HEK293 (cell line): Measurements from ENCODE around the gene CYP51A1.

Experiments
- CTCF ChIA-PET: fragments of 350-600 bp; formaldehyde crosslinking; extraction: SDS; loops from one replicate; lab custom pipeline; 2021; ENCODE audit warnings: antibody characterized with exemption; lab: Yijun Ruan, JAX
- POLR2A ChIA-PET: fragments of 300-600 bp; formaldehyde crosslinking; extraction: SDS; loops from one replicate; lab custom pipeline; 2020; ENCODE audit warnings: antibody characterized with exemption, inconsistent platforms; lab: Yijun Ruan, JAX
- H3K27ac ChIP-seq: fragments of 200-500 bp; sonication (Bioruptor generic); 2 replicates; pipeline ENCODE4 v1.5.1; 2014; ENCODE audit warnings: low read depth, low read length, control low read depth, inconsistent platforms; ENCODE audit errors: extremely low read depth
- H3K36me3 ChIP-seq, 2 experiments: fragments of 200-500 bp in 1 of 2; sonication (Bioruptor generic) in 1 of 2; 1 replicate in 1 of 2; 2 replicates in 1 of 2; pipeline ENCODE4 v1.5.1; 2014 to 2017; ENCODE audit warnings: inconsistent platforms in 2 of 2, low read length in 2 of 2; ENCODE audit not compliant: control insufficient read depth in 2 of 2, insufficient read depth in 1 of 2
- H3K4me1 ChIP-seq: fragments of 200-500 bp; sonication (Bioruptor generic); 2 replicates; pipeline ENCODE4 v1.5.1; 2014; ENCODE audit warnings: mild to moderate bottlenecking, low read length, inconsistent platforms; ENCODE audit not compliant: control insufficient read depth, insufficient read depth
- H3K4me3 ChIP-seq: 2 replicates; pipeline ENCODE4 v1.5.1; 2011; ENCODE audit warnings: low read depth, mild to moderate bottlenecking, control low read depth, low read length, moderate library complexity
- H3K9me3 ChIP-seq: fragments of 200-500 bp; sonication (Bioruptor generic); 2 replicates; pipeline ENCODE4 v1.5.1; 2014; ENCODE audit warnings: low read depth, low read length, inconsistent platforms; ENCODE audit not compliant: control insufficient read depth, insufficient read depth
- EGR2 ChIP-seq: fragments of 450-650 bp; formaldehyde crosslinking; IDR thresholded peaks from 2 replicates; pipeline ENCODE4 v1.5.1; 2016; ENCODE audit warnings: low read depth, missing biosample characterization, missing genetic modification characterization
- GLIS2 ChIP-seq: fragments of 450-650 bp; formaldehyde crosslinking; IDR thresholded peaks from 2 replicates; pipeline ENCODE4 v1.5.1; 2016; ENCODE audit warnings: missing biosample characterization, missing genetic modification characterization
- KLF8 ChIP-seq: fragments of 450-650 bp; formaldehyde crosslinking; IDR thresholded peaks from 2 replicates; pipeline ENCODE4 v1.5.1; 2016; ENCODE audit warnings: missing biosample characterization, missing genetic modification characterization
- MZF1 ChIP-seq: fragments of 450-650 bp; formaldehyde crosslinking; IDR thresholded peaks from 2 replicates; pipeline ENCODE4 v1.5.1; 2017; ENCODE audit warnings: missing biosample characterization, missing genetic modification characterization, borderline replicate concordance
- PRDM10 ChIP-seq: fragments of 450-650 bp; formaldehyde crosslinking; IDR thresholded peaks from 2 replicates; pipeline ENCODE4 v1.5.1; 2016; ENCODE audit warnings: missing biosample characterization, missing genetic modification characterization
- REST ChIP-seq: fragments of 450-650 bp; formaldehyde crosslinking; IDR thresholded peaks from 2 replicates; pipeline ENCODE4 v1.5.1; 2016; ENCODE audit warnings: missing biosample characterization, missing genetic modification characterization
- TRIM28 ChIP-seq: IDR thresholded peaks from 2 replicates; pipeline ENCODE4 v1.6.1; 2011; ENCODE audit warnings: low read length, control low read depth, borderline replicate concordance
- ZBTB21 ChIP-seq: fragments of 450-650 bp; formaldehyde crosslinking; IDR thresholded peaks from 2 replicates; pipeline ENCODE4 v1.5.1; 2017; ENCODE audit warnings: missing biosample characterization, missing genetic modification characterization
- ZFP37 ChIP-seq: fragments of 450-650 bp; formaldehyde crosslinking; IDR thresholded peaks from 2 replicates; pipeline ENCODE4 v1.5.1; 2016; ENCODE audit warnings: missing biosample characterization, missing genetic modification characterization
- ZIC2 ChIP-seq: fragments of 450-650 bp; formaldehyde crosslinking; IDR thresholded peaks from 2 replicates; pipeline ENCODE4 v1.5.1; 2016; ENCODE audit warnings: missing biosample characterization, missing genetic modification characterization
- ZNF112 ChIP-seq: fragments of 450-650 bp; formaldehyde crosslinking; IDR thresholded peaks from 2 replicates; pipeline ENCODE4 v1.5.0; 2017; ENCODE audit warnings: missing biosample characterization, missing genetic modification characterization
- ZNF211 ChIP-seq: fragments of 450-650 bp; formaldehyde crosslinking; IDR thresholded peaks from 2 replicates; pipeline ENCODE4 v1.5.1; 2016; ENCODE audit warnings: low read depth, missing biosample characterization, missing genetic modification characterization
- ZNF221 ChIP-seq: fragments of 450-650 bp; formaldehyde crosslinking; IDR thresholded peaks from 2 replicates; pipeline ENCODE4 v1.5.1; 2017; ENCODE audit warnings: missing biosample characterization, missing genetic modification characterization, borderline replicate concordance
- ZNF223 ChIP-seq: fragments of 450-650 bp; formaldehyde crosslinking; IDR thresholded peaks from 2 replicates; pipeline ENCODE4 v1.5.1; 2016; ENCODE audit warnings: missing biosample characterization, missing genetic modification characterization
- ZNF302 ChIP-seq: fragments of 450-650 bp; formaldehyde crosslinking; IDR thresholded peaks from 2 replicates; pipeline ENCODE4 v1.5.1; 2016; ENCODE audit warnings: missing biosample characterization, missing genetic modification characterization, low read depth
- ZNF324 ChIP-seq: fragments of 450-650 bp; formaldehyde crosslinking; IDR thresholded peaks from 2 replicates; pipeline ENCODE4 v1.5.1; 2016; ENCODE audit warnings: missing biosample characterization, missing genetic modification characterization
- ZNF394 ChIP-seq: fragments of 450-650 bp; formaldehyde crosslinking; IDR thresholded peaks from 2 replicates; pipeline ENCODE4 v1.5.1; 2016; ENCODE audit warnings: missing biosample characterization, missing genetic modification characterization, mild to moderate bottlenecking, moderate library complexity, borderline replicate concordance
- ZNF473 ChIP-seq: fragments of 450-650 bp; formaldehyde crosslinking; IDR thresholded peaks from 2 replicates; pipeline ENCODE4 v1.5.1; 2017; ENCODE audit warnings: missing biosample characterization, missing genetic modification characterization
- ZNF529 ChIP-seq: fragments of 450-650 bp; formaldehyde crosslinking; IDR thresholded peaks from 2 replicates; pipeline ENCODE4 v1.5.1; 2017; ENCODE audit warnings: missing genetic modification characterization, missing biosample characterization; ENCODE audit not compliant: insufficient replicate concordance
- ZNF544 ChIP-seq: fragments of 450-650 bp; formaldehyde crosslinking; IDR thresholded peaks from 2 replicates; pipeline ENCODE4 v1.5.0; 2017; ENCODE audit warnings: missing biosample characterization, missing genetic modification characterization
- ZNF549 ChIP-seq: fragments of 450-650 bp; IDR thresholded peaks from 2 replicates; pipeline ENCODE4 v1.5.1; 2018; ENCODE audit warnings: missing biosample characterization, missing genetic modification characterization, mild to moderate bottlenecking, inconsistent platforms, moderate library complexity
- ZNF555 ChIP-seq: fragments of 450-650 bp; formaldehyde crosslinking; conservative IDR thresholded peaks from 2 replicates; pipeline ENCODE4 v1.5.1; 2017; ENCODE audit warnings: missing biosample characterization, mild to moderate bottlenecking, missing genetic modification characterization, inconsistent platforms
- ZNF629 ChIP-seq: fragments of 450-650 bp; formaldehyde crosslinking; IDR thresholded peaks from 2 replicates; pipeline ENCODE4 v1.5.1; 2017; ENCODE audit warnings: missing biosample characterization, missing genetic modification characterization
- ZNF677 ChIP-seq: fragments of 450-650 bp; IDR thresholded peaks from 2 replicates; pipeline ENCODE4 v1.5.0; 2018; ENCODE audit warnings: missing biosample characterization, mild to moderate bottlenecking, missing genetic modification characterization, moderate library complexity
- ZNF837 ChIP-seq: fragments of 450-650 bp; formaldehyde crosslinking; IDR thresholded peaks from 2 replicates; pipeline ENCODE4 v1.5.1; 2016; ENCODE audit warnings: missing biosample characterization, missing genetic modification characterization
- ZSCAN4 ChIP-seq: fragments of 450-650 bp; formaldehyde crosslinking; IDR thresholded peaks from 2 replicates; pipeline ENCODE4 v1.5.1; 2017; ENCODE audit warnings: missing biosample characterization, missing genetic modification characterization

CYP51A1 gene

GRCh38 chr7:92116949-92117348 lies 17.3 kb downstream of the CYP51A1 start:
- TF ChIP-seq ZNF549 (tag by site-specific recombination), result no peak
- TF ChIP-seq ZNF221 (tag by site-specific recombination), result no peak
- no peak for TF ChIP-seq EGR2 (tag by site-specific recombination)
- no peak for TF ChIP-seq ZFP37 (tag by site-specific recombination)
- TF ChIP-seq ZNF112, result no peak
- no peak for TF ChIP-seq ZNF394 (tag by site-specific recombination)
- no peak for TF ChIP-seq ZNF544 (tag by site-specific recombination)
- no peak for TF ChIP-seq ZNF324 (tag by site-specific recombination)
- no peak for TF ChIP-seq KLF8 (tag by site-specific recombination)
- no peak for TF ChIP-seq ZNF677 (tag by site-specific recombination)
- no peak for TF ChIP-seq ZNF555
- TF ChIP-seq MZF1 (tag by site-specific recombination), result no peak
- TF ChIP-seq TRIM28, result no peak
- no peak for TF ChIP-seq ZNF223
- TF ChIP-seq ZNF473, result no peak
- no peak for TF ChIP-seq ZNF302 (tag by site-specific recombination)
- TF ChIP-seq ZIC2 (tag by site-specific recombination), result no peak
- no peak for TF ChIP-seq GLIS2 (tag by site-specific recombination)
- TF ChIP-seq ZBTB21, result no peak
- TF ChIP-seq ZNF211 (tag by site-specific recombination), result no peak
- Histone ChIP-seq H3K36me3 (peaks cover 30 to 51% of the 10 kb centered on the region in 2 experiments), H3K4me1 (no peaks in the 10 kb centered on the region), H3K4me3 (no peak overlapping the region), H3K27ac (no peak overlapping the region), H3K9me3 (no peaks in the 10 kb centered on the region)
- POLR2A ChIA-PET, result interaction anchor here (1.4 kb wide), 1 partner anchor 17 kb away, joined by 5 read pairs; the partner anchor contains the start of gene CYP51A1
- CTCF ChIA-PET, result interaction anchor here (0.7 kb wide), 1 partner anchor 299 kb away, joined by 3 read pairs; no protein-coding TSS in a partner anchor

- CTCF ChIA-PET, result interaction anchor here (0.6 kb wide), 1 partner anchor 15 kb away, joined by 3 read pairs; no protein-coding TSS in a partner anchor
- H3K4me3 ChIP-seq, result no peak overlapping the region
- TF ChIP-seq ZNF629 (tag by site-specific recombination), result no peak
- no peak for TF ChIP-seq ZNF837 (tag by site-specific recombination)
- TF ChIP-seq ZSCAN4 (tag by site-specific recombination), result no peak
- TF ChIP-seq ZNF529 (tag by site-specific recombination), result no peak
- no peak for TF ChIP-seq REST (tag by site-specific recombination)
- no peak for TF ChIP-seq PRDM10 (tag by site-specific recombination)
Observed at GRCh38 chr7:92115821-92116220, 18.5 kb downstream of the CYP51A1 start.

More at GRCh38 chr7:92115821-92116220, 18.5 kb downstream of the CYP51A1 start:
- Histone ChIP-seq H3K4me1 (no peaks in the 10 kb centered on the region), H3K36me3 (peaks cover 26 to 40% of the 10 kb centered on the region in 2 experiments), H3K27ac (no peak overlapping the region), H3K9me3 (no peaks in the 10 kb centered on the region)
- POLR2A ChIA-PET, result interaction anchor here (1.4 kb wide), 1 partner anchor 18 kb away, joined by 5 read pairs; the partner anchor contains the start of gene CYP51A1
